MCF 10A (cell line): ENCODE measurements around the gene PDZD4. TPM values are rescaled to one million over a fixed set of nuclear protein-coding genes. Genes with fewer than 3 reads are reported as not detected.

ENCODE experiments used
- BruUV-seq: library from RNA; stranded (reverse); fragments of 400-500 nt; replicated peaks from 2 replicates; lab custom pipeline; 2021; lab: Mats Ljungman, UMichigan
- CTCF ChIA-PET: fragments of 300-600 bp; sonication (Branson Sonifier 250); formaldehyde crosslinking; extraction: SDS; loops from one replicate; lab custom pipeline; 2021; ENCODE audit warnings: antibody characterized with exemption, inconsistent platforms; lab: Yijun Ruan, JAX
- POLR2A ChIA-PET: fragments of 300-600, 350-650 bp; sonication (Branson Sonifier 250); formaldehyde crosslinking; extraction: SDS; loops from one replicate; lab custom pipeline; 2020; ENCODE audit warnings: antibody characterized with exemption, inconsistent platforms; lab: Yijun Ruan, JAX
- DNase-seq: peaks from one replicate; pipeline ENCODE4 v3.0.0-alpha.2; 2018; ENCODE audit not compliant: unreplicated experiment
- H3K27ac Mint-ChIP-seq: one replicate; pipeline ENCODE4 v1.8.0; 2022; ENCODE audit warnings: mild to moderate bottlenecking, low read depth, mixed read lengths; ENCODE audit not compliant: unreplicated experiment
- H3K27me3 Mint-ChIP-seq: one replicate; pipeline ENCODE4 v1.8.0; 2022; ENCODE audit warnings: mixed read lengths; ENCODE audit not compliant: insufficient read depth, unreplicated experiment
- H3K36me3 Mint-ChIP-seq: one replicate; pipeline ENCODE4 v1.8.0; 2022; ENCODE audit warnings: mild to moderate bottlenecking, moderate library complexity, mixed read lengths; ENCODE audit not compliant: insufficient read depth, unreplicated experiment
- H3K4me1 Mint-ChIP-seq: one replicate; pipeline ENCODE4 v1.8.0; 2022; ENCODE audit warnings: mixed read lengths; ENCODE audit not compliant: insufficient read depth, unreplicated experiment
- H3K4me3 Mint-ChIP-seq: one replicate; pipeline ENCODE4 v1.8.0; 2022; ENCODE audit warnings: mild to moderate bottlenecking, moderate library complexity, mixed read lengths; ENCODE audit not compliant: unreplicated experiment
- H3K9me3 Mint-ChIP-seq: one replicate; pipeline ENCODE4 v1.8.0; 2022; ENCODE audit warnings: mixed read lengths; ENCODE audit not compliant: unreplicated experiment
- intact Hi-C: fragments of 100-400 bp; cut with micrococcal nuclease; formaldehyde crosslinking; loops from 2 replicates; pipeline ENCODE4 v1.14.1; 2022
- total RNA-seq: library from RNA; stranded (reverse); gene quantifications from 2 replicates; pipeline ENCODE4 v1.2.3, GENCODE V29; 2022
- TF ChIP-seq, protein P1 (sequence below): fragments of 200-600 bp; IDR thresholded peaks from one replicate; pipeline ENCODE4 v1.8.0; 2022; ENCODE audit warnings: antibody characterized with exemption, mild to moderate bottlenecking; ENCODE audit not compliant: unreplicated experiment

Gene PDZD4
- total RNA-seq, 1 experiment from 2014 or later, result not detected

DNA sequence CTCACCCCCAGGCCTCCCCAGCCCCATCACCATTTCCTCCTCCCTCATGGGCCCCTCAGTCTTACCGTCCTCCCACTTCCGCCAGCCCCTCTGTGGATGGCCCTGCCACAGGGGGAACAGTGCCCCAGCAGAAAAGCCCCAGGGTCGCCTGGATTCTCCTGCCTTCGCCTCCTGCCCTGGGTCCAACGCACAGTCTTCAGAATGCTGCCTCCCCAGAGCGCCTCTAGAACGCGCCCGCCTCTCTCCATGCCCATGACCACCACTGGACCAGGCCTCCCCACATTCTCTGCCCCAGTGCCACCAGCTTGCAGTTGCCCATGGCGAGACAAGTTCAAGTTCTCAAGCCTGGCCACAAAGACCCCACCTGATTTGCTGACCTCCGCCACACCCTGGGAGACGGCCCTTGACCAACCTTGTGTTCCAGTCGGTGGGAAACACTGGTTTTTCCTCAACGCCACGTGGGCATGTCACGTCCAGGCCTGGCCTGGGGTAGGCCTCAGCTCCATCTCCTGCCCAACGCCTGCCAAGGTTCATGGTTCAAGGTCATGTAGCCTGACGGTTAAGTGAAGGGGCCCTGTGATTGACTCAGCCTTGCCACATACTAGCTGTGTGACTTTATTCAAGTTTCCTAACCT, 66.9 kb downstream of the PDZD4 start:
- H3K36me3 Mint-ChIP-seq, result no peaks in the 10 kb centered on the region
- no peak for DNase-seq
- BruUV-seq, result no TSS peak
- no peaks in the 10 kb centered on the region for H3K27me3 Mint-ChIP-seq
- H3K27ac Mint-ChIP-seq, result no peak overlapping the region
- intact Hi-C loops, result loop anchor here (5.0 kb wide), 1 partner anchor 769 kb away; no protein-coding TSS in a partner anchor
- TF ChIP-seq, protein P1, sequence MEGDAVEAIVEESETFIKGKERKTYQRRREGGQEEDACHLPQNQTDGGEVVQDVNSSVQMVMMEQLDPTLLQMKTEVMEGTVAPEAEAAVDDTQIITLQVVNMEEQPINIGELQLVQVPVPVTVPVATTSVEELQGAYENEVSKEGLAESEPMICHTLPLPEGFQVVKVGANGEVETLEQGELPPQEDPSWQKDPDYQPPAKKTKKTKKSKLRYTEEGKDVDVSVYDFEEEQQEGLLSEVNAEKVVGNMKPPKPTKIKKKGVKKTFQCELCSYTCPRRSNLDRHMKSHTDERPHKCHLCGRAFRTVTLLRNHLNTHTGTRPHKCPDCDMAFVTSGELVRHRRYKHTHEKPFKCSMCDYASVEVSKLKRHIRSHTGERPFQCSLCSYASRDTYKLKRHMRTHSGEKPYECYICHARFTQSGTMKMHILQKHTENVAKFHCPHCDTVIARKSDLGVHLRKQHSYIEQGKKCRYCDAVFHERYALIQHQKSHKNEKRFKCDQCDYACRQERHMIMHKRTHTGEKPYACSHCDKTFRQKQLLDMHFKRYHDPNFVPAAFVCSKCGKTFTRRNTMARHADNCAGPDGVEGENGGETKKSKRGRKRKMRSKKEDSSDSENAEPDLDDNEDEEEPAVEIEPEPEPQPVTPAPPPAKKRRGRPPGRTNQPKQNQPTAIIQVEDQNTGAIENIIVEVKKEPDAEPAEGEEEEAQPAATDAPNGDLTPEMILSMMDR, result no peak
- POLR2A ChIA-PET, result interaction anchor here (0.6 to 1.5 kb wide), 4 partner anchors 55 to 410 kb away, joined by 3 to 8 read pairs (median 4); no protein-coding TSS in a partner anchor
- H3K4me3 Mint-ChIP-seq, result peak overlapping the region; percentile 81
- CTCF ChIA-PET, result interaction anchor here (0.6 to 6.6 kb wide), 18 partner anchors 8 to 858 kb away, joined by 3 to 51 read pairs (median 4); partner anchors contain the start of gene ATP2B3
- H3K9me3 Mint-ChIP-seq, result no peaks in the 10 kb centered on the region
- peaks cover 6% of the 10 kb centered on the region for H3K4me1 Mint-ChIP-seq

DNA sequence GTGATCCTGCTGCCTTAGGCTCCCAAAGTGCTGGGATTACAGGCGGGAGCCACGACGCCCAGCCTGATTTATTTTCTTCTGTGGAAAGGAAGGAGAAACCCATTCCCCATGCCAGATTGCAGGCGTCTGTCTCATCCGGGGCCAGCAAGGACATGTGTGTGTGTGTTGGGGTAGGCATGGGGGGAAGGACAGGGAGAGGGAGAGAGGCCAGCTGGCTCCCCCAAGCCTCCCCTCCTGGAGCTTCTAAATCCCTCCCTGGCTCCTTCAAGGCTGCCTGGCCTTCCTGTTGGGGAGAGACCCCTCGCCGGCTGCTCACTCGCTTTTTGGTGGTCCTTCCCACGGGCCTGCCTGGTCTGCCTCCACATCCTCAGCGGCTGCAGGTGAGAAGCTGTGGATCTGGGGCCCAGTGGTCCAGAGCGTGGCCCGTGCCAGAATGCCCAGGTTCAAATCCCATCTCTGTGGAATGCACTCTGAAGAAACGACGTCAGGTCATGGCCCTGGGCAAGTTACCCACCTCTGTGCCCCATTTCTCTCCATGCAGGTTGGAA, 67.6 kb downstream of the PDZD4 start:
- H3K27ac Mint-ChIP-seq, result no peak overlapping the region
- CTCF ChIA-PET, result interaction anchor here (0.6 to 6.6 kb wide), 16 partner anchors 15 to 857 kb away, joined by 3 to 51 read pairs (median 3); partner anchors contain the start of gene ATP2B3
- no peaks in the 10 kb centered on the region for H3K9me3 Mint-ChIP-seq
- no peak overlapping the region for H3K4me3 Mint-ChIP-seq
- no peak for DNase-seq
- H3K27me3 Mint-ChIP-seq, result no peaks in the 10 kb centered on the region
- H3K36me3 Mint-ChIP-seq, result no peaks in the 10 kb centered on the region
- intact Hi-C loops, result loop anchor here (5.0 kb wide), 1 partner anchor 770 kb away; no protein-coding TSS in a partner anchor
- BruUV-seq, result no TSS peak
- POLR2A ChIA-PET, result interaction anchor here (0.6 to 1.5 kb wide), 4 partner anchors 54 to 410 kb away, joined by 3 to 8 read pairs (median 4); no protein-coding TSS in a partner anchor
- peaks cover 6% of the 10 kb centered on the region for H3K4me1 Mint-ChIP-seq
- TF ChIP-seq, protein P1, result no peak

DNA sequence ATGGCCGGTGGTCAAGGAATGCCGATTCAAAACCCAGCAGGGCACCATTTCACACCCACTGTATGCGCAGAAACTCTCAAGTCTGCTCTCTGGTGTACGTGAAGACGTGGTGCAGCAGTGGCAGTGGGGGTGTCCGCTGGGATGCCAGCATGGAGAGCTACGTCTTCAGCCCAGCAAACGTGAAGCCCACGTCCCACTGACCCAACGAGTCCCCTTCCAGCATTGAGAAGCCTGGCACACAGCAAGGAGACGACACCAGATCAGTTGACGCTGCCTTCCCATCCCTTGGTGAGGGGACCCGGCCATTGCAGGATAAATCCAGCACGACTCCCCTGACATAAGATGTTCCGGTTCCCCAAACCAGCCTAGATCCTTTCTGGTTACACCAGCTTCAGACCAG, 68.5 kb downstream of the PDZD4 start:
- TF ChIP-seq, protein P1, result no peak
- Mint-ChIP-seq H3K9me3 (no peaks in the 10 kb centered on the region), H3K4me3 (no peak overlapping the region), H3K27me3 (no peaks in the 10 kb centered on the region), H3K4me1 (peaks cover 6% of the 10 kb centered on the region), H3K36me3 (no peaks in the 10 kb centered on the region), H3K27ac (no peak overlapping the region)
- DNase-seq, result no peak
- intact Hi-C loops, result loop anchor here (5.0 kb wide), 1 partner anchor 770 kb away; no protein-coding TSS in a partner anchor
- CTCF ChIA-PET, result interaction anchor here (0.9 to 6.6 kb wide), 3 partner anchors 122 to 206 kb away, joined by 3 to 51 read pairs (median 9); no protein-coding TSS in a partner anchor
- POLR2A ChIA-PET, result no interaction called here
- no TSS peak for BruUV-seq

DNA sequence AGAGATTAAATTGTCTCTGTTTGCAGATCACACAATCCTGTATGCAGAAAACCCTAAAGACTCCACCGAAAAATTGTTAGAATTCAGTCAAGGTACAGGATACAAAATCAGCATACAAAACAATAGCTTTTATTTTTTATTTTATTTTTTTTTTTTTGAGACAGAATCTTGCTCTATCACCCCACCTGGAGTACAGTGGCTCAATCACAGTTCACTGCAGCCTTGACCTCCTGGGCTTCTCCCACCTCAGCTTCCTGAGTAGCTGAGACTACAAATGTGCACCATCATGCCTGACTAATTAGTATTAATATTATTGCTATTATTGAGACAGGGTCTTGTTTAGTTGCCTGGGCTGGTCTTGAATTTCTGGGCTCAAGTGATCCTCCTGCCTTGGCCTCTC, 75.2 kb downstream of the PDZD4 start:
- intact Hi-C loops, result no loop called here
- ChIA-PET CTCF (interaction anchor here (0.5 to 1.0 kb wide), 6 partner anchors 8 to 595 kb away, joined by 3 to 6 read pairs (median 3); partner anchors contain the start of gene NAA10), POLR2A (interaction anchor here (0.6 kb wide), 1 partner anchor 563 kb away, joined by 3 read pairs; no protein-coding TSS in a partner anchor)
- H3K4me3 Mint-ChIP-seq, result no peak overlapping the region
- no peaks in the 10 kb centered on the region for H3K4me1 Mint-ChIP-seq
- no TSS peak for BruUV-seq
- no peak overlapping the region for H3K27ac Mint-ChIP-seq
- H3K27me3 Mint-ChIP-seq, result peaks cover 4% of the 10 kb centered on the region
- DNase-seq, result no peak
- no peaks in the 10 kb centered on the region for H3K36me3 Mint-ChIP-seq
- TF ChIP-seq, protein P1, result no peak
- H3K9me3 Mint-ChIP-seq, result peaks cover 1% of the 10 kb centered on the region
